Mesendoderm (in vitro differentiated cells): ENCODE measurements around the gene AUH.
A peak's percentile ranks its signal among the peaks of the same experiment; 100 is the strongest.

Source experiments
- DNase-seq: peaks from one replicate; pipeline ENCODE4 v3.0.0; 2013
- H2AK5ac ChIP-seq: 2 replicates; pipeline ENCODE4 v1.6.1; 2013; ENCODE audit warnings: low read length, inconsistent platforms
- H2BK120ac ChIP-seq: 2 replicates; pipeline ENCODE4 v1.6.1; 2013; ENCODE audit warnings: low read depth, mild to moderate bottlenecking, low read length, moderate library complexity, mixed read lengths
- H2BK15ac ChIP-seq: replicated peaks from 2 replicates; pipeline ENCODE4 v1.6.1; 2013; ENCODE audit warnings: low read depth, mild to moderate bottlenecking, moderate library complexity
- H2BK5ac ChIP-seq: 2 replicates; pipeline ENCODE4 v1.6.1; 2013; ENCODE audit warnings: low read length, inconsistent platforms
- H3K18ac ChIP-seq: 2 replicates; pipeline ENCODE4 v1.6.1; 2013; ENCODE audit warnings: mild to moderate bottlenecking, low read length, mixed read lengths
- H3K23ac ChIP-seq: one replicate; pipeline ENCODE4 v1.6.1; 2013; ENCODE audit warnings: low read length
- H3K27ac ChIP-seq: 2 replicates; pipeline ENCODE4 v1.5.1; 2013; ENCODE audit warnings: low read depth, mild to moderate bottlenecking, inconsistent platforms, low read length, moderate library complexity
- H3K27me3 ChIP-seq: 2 replicates; pipeline ENCODE4 v1.6.1; 2013; ENCODE audit warnings: low read length, control low read depth, mild to moderate bottlenecking, inconsistent platforms; ENCODE audit not compliant: insufficient read depth, poor library complexity
- H3K36me3 ChIP-seq: 2 replicates; pipeline ENCODE4 v1.6.1; 2013; ENCODE audit warnings: low read length, inconsistent platforms; ENCODE audit not compliant: control insufficient read depth, insufficient read depth
- H3K4ac ChIP-seq: one replicate; pipeline ENCODE4 v1.6.1; 2013; ENCODE audit warnings: low read depth, mild to moderate bottlenecking, low read length, moderate library complexity
- H3K4me1 ChIP-seq: 2 replicates; pipeline ENCODE4 v1.6.1; 2013; ENCODE audit warnings: low read depth, low read length, inconsistent platforms; ENCODE audit not compliant: control insufficient read depth
- H3K4me2 ChIP-seq: 2 replicates; pipeline ENCODE4 v1.6.1; 2013; ENCODE audit warnings: low read length
- H3K4me3 ChIP-seq: 2 replicates; pipeline ENCODE4 v1.5.1; 2013; ENCODE audit warnings: mild to moderate bottlenecking, low read length
- H3K56ac ChIP-seq: one replicate; pipeline ENCODE4 v1.6.1; 2013; ENCODE audit warnings: low read length
- H3K79me1 ChIP-seq: 2 replicates; pipeline ENCODE4 v1.6.1; 2013; ENCODE audit warnings: low read length, inconsistent platforms
- H3K79me2 ChIP-seq: 2 replicates; pipeline ENCODE4 v1.6.1; 2013; ENCODE audit warnings: mild to moderate bottlenecking, low read length; ENCODE audit not compliant: control insufficient read depth, insufficient read depth
- H3K9ac ChIP-seq: 2 replicates; pipeline ENCODE4 v1.6.1; 2013; ENCODE audit warnings: low read length, inconsistent platforms
- H4K5ac ChIP-seq: one replicate; pipeline ENCODE4 v1.6.1; 2013; ENCODE audit warnings: low read length
- H4K8ac ChIP-seq: one replicate; pipeline ENCODE4 v1.6.1; 2013; ENCODE audit warnings: low read depth, mild to moderate bottlenecking, control low read depth, low read length, moderate library complexity
- WGBS: extraction: QIAGEN DNeasy Blood & Tissue Kit; methylation state at CpG from one replicate; pipeline ENCODE4 v1.1.7; 2013; ENCODE audit warnings: low lambda C conversion rate, missing lambda C conversion rate; ENCODE audit not compliant: insufficient coverage; ENCODE audit errors: extremely low coverage; 5-methylcytosine and 5-hydroxymethylcytosine counted together

Gene AUH

GRCh38 chr9:91259162-91259561, 102.6 kb downstream of the AUH start:
- Histone ChIP-seq H2BK120ac (no peak overlapping the region), H3K27me3 (no peaks in the 10 kb centered on the region), H4K8ac (no peak overlapping the region), H3K79me2 (no peaks in the 10 kb centered on the region), H4K5ac (no peak overlapping the region), H3K4me1 (no peaks in the 10 kb centered on the region), H2AK5ac (no peak overlapping the region), H3K36me3 (no peaks in the 10 kb centered on the region), H3K23ac (no peak overlapping the region), H3K18ac (no peak overlapping the region), H3K27ac (no peak overlapping the region), H3K4me3 (no peak overlapping the region), H3K56ac (no peak overlapping the region), H2BK5ac (no peak overlapping the region), H3K79me1 (no peaks in the 10 kb centered on the region), H3K4me2 (no peak overlapping the region), H2BK15ac (no peak overlapping the region), H3K4ac (no peak overlapping the region), H3K9ac (no peak overlapping the region)
- no CpG with 5 or more reads among the region's 1 CpG for WGBS
- no peak for DNase-seq

- Histone ChIP-seq H3K27me3 (no peaks in the 10 kb centered on the region), H3K9ac (no peak overlapping the region), H3K4me3 (no peak overlapping the region), H2BK15ac (no peak overlapping the region), H3K56ac (no peak overlapping the region), H3K4me1 (no peaks in the 10 kb centered on the region), H3K4ac (no peak overlapping the region), H4K8ac (no peak overlapping the region), H3K18ac (no peak overlapping the region), H3K79me2 (no peaks in the 10 kb centered on the region), H3K23ac (no peak overlapping the region), H2BK5ac (no peak overlapping the region), H2BK120ac (no peak overlapping the region), H2AK5ac (no peak overlapping the region), H3K79me1 (no peaks in the 10 kb centered on the region), H3K36me3 (no peaks in the 10 kb centered on the region), H3K4me2 (no peak overlapping the region), H3K27ac (no peak overlapping the region), H4K5ac (no peak overlapping the region)
- WGBS: no CpG with 5 or more reads among the region's 3 CpGs
- DNase-seq: no peak
Observed at GRCh38 chr9:91258451-91258850, 103.3 kb downstream of the AUH start.

GRCh38 chr9:91256235-91256634, 105.5 kb downstream of the AUH start:
- Histone ChIP-seq H3K18ac (no peak overlapping the region), H2BK120ac (no peak overlapping the region), H3K4me3 (no peak overlapping the region), H3K23ac (no peak overlapping the region), H3K36me3 (no peaks in the 10 kb centered on the region), H2AK5ac (no peak overlapping the region), H2BK5ac (no peak overlapping the region), H3K4ac (no peak overlapping the region), H4K5ac (no peak overlapping the region), H3K79me1 (no peaks in the 10 kb centered on the region), H3K4me1 (no peaks in the 10 kb centered on the region), H3K27me3 (no peaks in the 10 kb centered on the region), H3K79me2 (no peaks in the 10 kb centered on the region), H3K27ac (no peak overlapping the region), H3K56ac (no peak overlapping the region), H4K8ac (no peak overlapping the region), H3K4me2 (no peak overlapping the region), H2BK15ac (no peak overlapping the region), H3K9ac (no peak overlapping the region)
- no peak for DNase-seq
- WGBS: no CpG with 5 or more reads among the region's 3 CpGs

- Histone ChIP-seq H3K79me2 (no peaks in the 10 kb centered on the region), H2BK120ac (no peak overlapping the region), H2BK15ac (no peak overlapping the region), H3K79me1 (no peaks in the 10 kb centered on the region), H3K9ac (no peak overlapping the region), H3K4me1 (no peaks in the 10 kb centered on the region), H3K56ac (no peak overlapping the region), H2AK5ac (no peak overlapping the region), H3K4ac (no peak overlapping the region), H3K27me3 (no peaks in the 10 kb centered on the region), H4K8ac (no peak overlapping the region), H2BK5ac (no peak overlapping the region), H3K36me3 (no peaks in the 10 kb centered on the region), H3K18ac (no peak overlapping the region), H3K4me3 (no peak overlapping the region), H3K4me2 (no peak overlapping the region), H3K23ac (no peak overlapping the region), H4K5ac (no peak overlapping the region), H3K27ac (no peak overlapping the region)
- no peak for DNase-seq
- WGBS: no CpG with 5 or more reads among the region's 3 CpGs
Observed at GRCh38 chr9:91255327-91255726, 106.4 kb downstream of the AUH start.

GRCh38 chr9:91253488-91253887, 108.2 kb downstream of the AUH start:
- Histone ChIP-seq H2BK15ac (no peak overlapping the region), H2BK120ac (no peak overlapping the region), H3K27ac (no peak overlapping the region), H3K36me3 (no peaks in the 10 kb centered on the region), H3K9ac (no peak overlapping the region), H4K5ac (no peak overlapping the region), H3K18ac (no peak overlapping the region), H2AK5ac (no peak overlapping the region), H3K79me2 (no peaks in the 10 kb centered on the region), H3K4me2 (no peak overlapping the region), H3K79me1 (no peaks in the 10 kb centered on the region), H4K8ac (no peak overlapping the region), H3K4ac (no peak overlapping the region), H3K56ac (no peak overlapping the region), H3K23ac (no peak overlapping the region), H3K4me3 (no peak overlapping the region), H3K27me3 (no peaks in the 10 kb centered on the region), H3K4me1 (no peaks in the 10 kb centered on the region), H2BK5ac (no peak overlapping the region)
- no CpG with 5 or more reads among the region's 1 CpG for WGBS
- peak; percentile 90 for DNase-seq

- Histone ChIP-seq H3K27ac (no peak overlapping the region), H3K56ac (no peak overlapping the region), H3K4me2 (no peak overlapping the region), H3K4ac (no peak overlapping the region), H3K79me1 (no peaks in the 10 kb centered on the region), H2BK5ac (no peak overlapping the region), H3K23ac (no peak overlapping the region), H3K18ac (no peak overlapping the region), H3K4me1 (no peaks in the 10 kb centered on the region), H3K27me3 (no peaks in the 10 kb centered on the region), H3K79me2 (no peaks in the 10 kb centered on the region), H2BK15ac (no peak overlapping the region), H2AK5ac (no peak overlapping the region), H3K4me3 (no peak overlapping the region), H2BK120ac (no peak overlapping the region), H4K8ac (no peak overlapping the region), H4K5ac (no peak overlapping the region), H3K36me3 (no peaks in the 10 kb centered on the region), H3K9ac (no peak overlapping the region)
- no CpG with 5 or more reads among the region's 6 CpGs for WGBS
- no peak for DNase-seq
Observed at GRCh38 chr9:91248707-91249106, 113.0 kb downstream of the AUH start.
